H9 (cell line): ENCODE results near the gene CREG2. TPM values are rescaled to one million over a fixed set of nuclear protein-coding genes. Genes with fewer than 3 reads are reported as not detected.

ENCODE experiments used
- DNase-seq: peaks from one replicate; pipeline ENCODE4 v3.0.0-alpha.2; 2017
- H2AFZ ChIP-seq: one replicate; pipeline ENCODE4 v1.6.1; 2013; ENCODE audit warnings: mild to moderate bottlenecking, low read length, control low read depth, moderate library complexity
- H2AK5ac ChIP-seq: 2 replicates; pipeline ENCODE4 v1.6.1; 2013; ENCODE audit warnings: low read length, control low read depth, mixed read lengths; ENCODE audit not compliant: insufficient read length
- H2BK120ac ChIP-seq: one replicate; pipeline ENCODE4 v1.6.1; 2013; ENCODE audit warnings: low read depth, mild to moderate bottlenecking, low read length, control low read depth, inconsistent platforms; ENCODE audit not compliant: poor library complexity, severe bottlenecking
- H2BK12ac ChIP-seq: 2 replicates; pipeline ENCODE4 v1.6.1; 2013; ENCODE audit warnings: low read length, control low read depth, mixed read lengths, low read depth; ENCODE audit not compliant: insufficient read length
- H2BK15ac ChIP-seq: 2 replicates; pipeline ENCODE4 v1.6.1; 2013; ENCODE audit warnings: low read depth, low read length, control low read depth
- H2BK20ac ChIP-seq: one replicate; pipeline ENCODE4 v1.6.1; 2013; ENCODE audit warnings: low read depth, mild to moderate bottlenecking, low read length, control low read depth, inconsistent platforms; ENCODE audit not compliant: poor library complexity, severe bottlenecking
- H2BK5ac ChIP-seq: 2 replicates; pipeline ENCODE4 v1.6.1; 2013; ENCODE audit warnings: low read length, control low read depth, mixed read lengths; ENCODE audit not compliant: insufficient read length
- H3K14ac ChIP-seq: 2 replicates; pipeline ENCODE4 v1.6.1; 2013; ENCODE audit warnings: low read length, control low read depth; ENCODE audit not compliant: insufficient read depth
- H3K18ac ChIP-seq: 2 replicates; pipeline ENCODE4 v1.6.1; 2013; ENCODE audit warnings: low read depth, mild to moderate bottlenecking, mixed read lengths, low read length, control low read depth; ENCODE audit not compliant: insufficient read length
- H3K23ac ChIP-seq: 2 replicates; pipeline ENCODE4 v1.6.1; 2013; ENCODE audit warnings: low read length, control low read depth, mixed read lengths, low read depth; ENCODE audit not compliant: insufficient read length
- H3K23me2 ChIP-seq: 2 replicates; pipeline ENCODE4 v1.6.1; 2013; ENCODE audit warnings: low read depth, mild to moderate bottlenecking, mixed read lengths, low read length, control low read depth; ENCODE audit not compliant: insufficient read length, poor library complexity, severe bottlenecking
- H3K27ac ChIP-seq: 2 replicates; pipeline ENCODE4 v1.5.1; 2013; ENCODE audit warnings: low read length, control low read depth, mixed read lengths, low read depth; ENCODE audit not compliant: insufficient read length
- H3K27me3 ChIP-seq: 2 replicates; pipeline ENCODE4 v1.6.1; 2013; ENCODE audit warnings: low read length, control low read depth, inconsistent platforms; ENCODE audit not compliant: insufficient read depth
- H3K4ac ChIP-seq: 2 replicates; pipeline ENCODE4 v1.6.1; 2013; ENCODE audit warnings: low read depth, mild to moderate bottlenecking, control low read depth, inconsistent platforms, low read length, moderate library complexity
- H3K4me1 ChIP-seq: 2 replicates; pipeline ENCODE4 v1.6.1; 2013; ENCODE audit warnings: low read length, control low read depth, inconsistent platforms; ENCODE audit not compliant: insufficient read depth
- H3K4me2 ChIP-seq: 2 replicates; pipeline ENCODE4 v1.6.1; 2013; ENCODE audit warnings: low read length, control low read depth, mixed read lengths; ENCODE audit not compliant: insufficient read length, insufficient read depth
- H3K56ac ChIP-seq: 2 replicates; pipeline ENCODE4 v1.6.1; 2013; ENCODE audit warnings: low read depth, mild to moderate bottlenecking, mixed read lengths, low read length, control low read depth; ENCODE audit not compliant: insufficient read length
- H3K79me1 ChIP-seq: 2 replicates; pipeline ENCODE4 v1.6.1; 2013; ENCODE audit warnings: low read depth, mild to moderate bottlenecking, moderate library complexity, low read length, control low read depth, inconsistent platforms; ENCODE audit not compliant: insufficient read depth, poor library complexity, severe bottlenecking
- H3K79me2 ChIP-seq: 2 replicates; pipeline ENCODE4 v1.6.1; 2013; ENCODE audit warnings: low read length, control low read depth, inconsistent platforms; ENCODE audit not compliant: insufficient read depth
- H3K9ac ChIP-seq: 2 replicates; pipeline ENCODE4 v1.6.1; 2013; ENCODE audit warnings: low read length, control low read depth, mixed read lengths; ENCODE audit not compliant: insufficient read length; ENCODE audit errors: extremely low read depth
- H3K9me3 ChIP-seq: one replicate; pipeline ENCODE4 v1.6.1; 2013; ENCODE audit warnings: low read depth, low read length, inconsistent platforms; ENCODE audit not compliant: control insufficient read depth
- H3T11ph ChIP-seq: one replicate; pipeline ENCODE4 v1.6.1; 2013; ENCODE audit warnings: mild to moderate bottlenecking, low read length, control low read depth, inconsistent platforms
- H4K20me1 ChIP-seq: one replicate; pipeline ENCODE4 v1.6.1; 2013; ENCODE audit not compliant: control insufficient read depth, insufficient read length, insufficient read depth
- H4K5ac ChIP-seq: 2 replicates; pipeline ENCODE4 v1.6.1; 2013; ENCODE audit warnings: low read depth, mild to moderate bottlenecking, mixed read lengths, low read length, control low read depth; ENCODE audit not compliant: insufficient read length
- H4K8ac ChIP-seq: replicated peaks from 2 replicates; pipeline ENCODE4 v1.6.1; 2013; ENCODE audit warnings: low read length, control low read depth, mixed read lengths, low read depth; ENCODE audit not compliant: insufficient read length
- H4K91ac ChIP-seq: 2 replicates; pipeline ENCODE4 v1.6.1; 2013; ENCODE audit warnings: low read depth, mild to moderate bottlenecking, moderate library complexity, mixed read lengths, low read length, control low read depth; ENCODE audit not compliant: insufficient read length
- H3K27ac Mint-ChIP-seq, 3 experiments: 2 replicates in 2 of 3; 3 replicates in 1 of 3; pipeline ENCODE4 v1.8.0; 2020 to 2021; ENCODE audit warnings: mixed read lengths in 3 of 3, mild to moderate bottlenecking in 1 of 3, moderate library complexity in 1 of 3
- H3K27me3 Mint-ChIP-seq: 2 replicates; pipeline ENCODE4 v1.8.0; 2021; ENCODE audit warnings: low read depth, mild to moderate bottlenecking, moderate library complexity, mixed read lengths
- H3K36me3 Mint-ChIP-seq, 3 experiments: 2 replicates in 2 of 3; 3 replicates in 1 of 3; pipeline ENCODE4 v1.8.0; 2020 to 2021; ENCODE audit warnings: low read depth in 3 of 3, mixed read lengths in 3 of 3; ENCODE audit not compliant: insufficient read depth in 1 of 3
- H3K4me1 Mint-ChIP-seq, 2 experiments: 2 replicates each; pipeline ENCODE4 v1.8.0; 2020; ENCODE audit warnings: mixed read lengths in 2 of 2
- H3K4me3 Mint-ChIP-seq, 2 experiments: 2 replicates in 1 of 2; 3 replicates in 1 of 2; pipeline ENCODE4 v1.8.0; 2020 to 2021; ENCODE audit warnings: mild to moderate bottlenecking in 2 of 2, mixed read lengths in 2 of 2, moderate library complexity in 1 of 2
- H3K9me3 Mint-ChIP-seq, 2 experiments: 2 replicates in 1 of 2; 3 replicates in 1 of 2; pipeline ENCODE4 v1.8.0; 2020; ENCODE audit warnings: mild to moderate bottlenecking in 2 of 2, mixed read lengths in 2 of 2, moderate library complexity in 1 of 2
- WGBS: extraction: QIAGEN DNeasy Blood & Tissue Kit; methylation state at CpG from one replicate; pipeline ENCODE4 v1.1.7; 2013; ENCODE audit warnings: missing lambda C conversion rate, low lambda C conversion rate, mixed read lengths; ENCODE audit not compliant: insufficient read length; ENCODE audit errors: extremely low coverage; 5-methylcytosine and 5-hydroxymethylcytosine counted together
- total RNA-seq: library from RNA; stranded (reverse); gene quantifications from 2 replicates; pipeline ENCODE4 v1.2.1, GENCODE V29; 2021
- TF ChIP-seq, protein P1 (sequence below): fragments of 200-600 bp; sonication (generic); conservative IDR thresholded peaks from 3 replicates; pipeline ENCODE4 v1.8.0; 2021; ENCODE audit warnings: antibody characterized with exemption, mild to moderate bottlenecking

CREG2 gene
- total RNA-seq, 1 experiment from 2014 or later = 0.77 TPM

DNA sequence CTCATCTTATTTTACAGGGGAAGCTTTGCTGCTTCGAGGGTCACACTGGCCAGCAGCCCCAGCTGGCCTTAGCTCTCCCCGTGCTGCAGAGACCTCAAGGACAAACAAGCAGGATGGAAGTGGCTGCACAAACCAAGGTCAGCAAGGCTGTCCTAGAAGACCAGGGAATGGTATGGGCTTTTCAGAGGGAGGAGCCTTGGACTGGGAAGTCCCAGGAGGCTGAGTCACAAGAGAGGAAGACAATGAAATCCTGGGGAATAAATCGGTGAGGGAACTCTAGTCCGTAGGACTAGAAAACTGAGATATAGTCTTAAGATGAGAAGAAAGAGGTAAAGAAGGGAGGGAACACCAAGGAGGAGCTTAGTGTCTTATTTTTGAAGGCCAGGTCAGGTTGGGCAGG is 15.7 kb downstream of the CREG2 start:
- no peaks in the 10 kb centered on the region for H3K79me2 ChIP-seq
- Mint-ChIP-seq H3K27me3 (peaks cover 3% of the 10 kb centered on the region), H3K27ac (no peak overlapping the region), H3K4me1 (peaks cover 9 to 10% of the 10 kb centered on the region in 2 experiments), H3K36me3 (no peaks in the 10 kb centered on the region), H3K9me3 (peaks cover 0 to 3% of the 10 kb centered on the region in 2 experiments; a peak in 1 of 5 replicates), H3K4me3 (no peak overlapping the region)
- H2BK5ac ChIP-seq = no peak overlapping the region
- no peak overlapping the region for H4K91ac ChIP-seq
- no peak overlapping the region for H3K18ac ChIP-seq
- TF ChIP-seq, protein P1, sequence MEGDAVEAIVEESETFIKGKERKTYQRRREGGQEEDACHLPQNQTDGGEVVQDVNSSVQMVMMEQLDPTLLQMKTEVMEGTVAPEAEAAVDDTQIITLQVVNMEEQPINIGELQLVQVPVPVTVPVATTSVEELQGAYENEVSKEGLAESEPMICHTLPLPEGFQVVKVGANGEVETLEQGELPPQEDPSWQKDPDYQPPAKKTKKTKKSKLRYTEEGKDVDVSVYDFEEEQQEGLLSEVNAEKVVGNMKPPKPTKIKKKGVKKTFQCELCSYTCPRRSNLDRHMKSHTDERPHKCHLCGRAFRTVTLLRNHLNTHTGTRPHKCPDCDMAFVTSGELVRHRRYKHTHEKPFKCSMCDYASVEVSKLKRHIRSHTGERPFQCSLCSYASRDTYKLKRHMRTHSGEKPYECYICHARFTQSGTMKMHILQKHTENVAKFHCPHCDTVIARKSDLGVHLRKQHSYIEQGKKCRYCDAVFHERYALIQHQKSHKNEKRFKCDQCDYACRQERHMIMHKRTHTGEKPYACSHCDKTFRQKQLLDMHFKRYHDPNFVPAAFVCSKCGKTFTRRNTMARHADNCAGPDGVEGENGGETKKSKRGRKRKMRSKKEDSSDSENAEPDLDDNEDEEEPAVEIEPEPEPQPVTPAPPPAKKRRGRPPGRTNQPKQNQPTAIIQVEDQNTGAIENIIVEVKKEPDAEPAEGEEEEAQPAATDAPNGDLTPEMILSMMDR = no peak
- H3K14ac ChIP-seq = no peak overlapping the region
- H2BK15ac ChIP-seq = no peak overlapping the region
- H3K23ac ChIP-seq = no peak overlapping the region
- no peaks in the 10 kb centered on the region for H3K9me3 ChIP-seq
- H4K5ac ChIP-seq = no peak overlapping the region
- H4K8ac ChIP-seq = no peak overlapping the region
- no peak for DNase-seq
- no peaks in the 10 kb centered on the region for H3K4me1 ChIP-seq
- H3K23me2 ChIP-seq = no peaks in the 10 kb centered on the region
- H3K4me2 ChIP-seq = no peak overlapping the region
- H3T11ph ChIP-seq = no peak overlapping the region
- no peak overlapping the region for H3K4ac ChIP-seq
- no CpG with 5 or more reads among the region's 4 CpGs for WGBS
- no peak overlapping the region for H3K9ac ChIP-seq
- H3K27me3 ChIP-seq = no peaks in the 10 kb centered on the region
- H3K56ac ChIP-seq = no peak overlapping the region
- no peak overlapping the region for H2BK20ac ChIP-seq
- no peak overlapping the region for H3K27ac ChIP-seq
- H2BK12ac ChIP-seq = no peak overlapping the region
- H2AFZ ChIP-seq = no peak overlapping the region
- H2AK5ac ChIP-seq = no peak overlapping the region
- H3K79me1 ChIP-seq = no peaks in the 10 kb centered on the region
- H4K20me1 ChIP-seq = no peaks in the 10 kb centered on the region
- no peak overlapping the region for H2BK120ac ChIP-seq
